Omental fat pad (tissue), 4 donors: ENCODE results near the gene NAPA. TPM values are rescaled to one million over a fixed set of nuclear protein-coding genes. Genes with fewer than 3 reads are reported as not detected.

Source experiments
- ATAC-seq: fragments of 150-250 bp; one replicate; pipeline ENCODE4 v1.9.1; 2016; ENCODE audit warnings: mild to moderate bottlenecking, moderate library complexity; ENCODE audit not compliant: low FRiP score
- DNase-seq: peaks from one replicate; pipeline ENCODE4 v3.0.0-alpha.2; 2019; ENCODE audit warnings: low spot score
- CTCF ChIP-seq, 3 donors: fragments of 450-650 bp; IDR thresholded peaks; one replicate each; pipeline ENCODE4 v1.5.1; 2016 to 2017; ENCODE audit warnings: antibody characterized with exemption in 3 of 3, mild to moderate bottlenecking in 3 of 3, moderate library complexity in 2 of 3
- total RNA-seq, 4 donors: library from RNA; depleted of rRNA; stranded (reverse); fragments of >200 nt; gene quantifications; one replicate each; pipeline ENCODE4 v1.1.0, GENCODE V29; 2016

NAPA gene
- total RNA-seq, 4 donors from 2014 or later = 77.5 to 83.6 (median 81.0) TPM

GRCh38 chr19:47479701-47480503 lies 35.0 kb downstream of the NAPA start:
- TF ChIP-seq CTCF (IDR thresholded peaks at IDR 0.05) = no peak
- DNase-seq (no peak), ATAC-seq (no peak)

- ATAC-seq = no peak
- no peak for TF ChIP-seq CTCF (IDR thresholded peaks at IDR 0.05)
These were observed 38.4 kb downstream of the NAPA start for GRCh38 chr19:47476438-47476972.

GRCh38 chr19:47475465-47475864 lies 39.4 kb downstream of the NAPA start:
- no peak for TF ChIP-seq CTCF (IDR thresholded peaks at IDR 0.05)
- no peak for ATAC-seq

More at GRCh38 chr19:47476438-47476972, 38.4 kb downstream of the NAPA start:
- DNase-seq = no peak

GRCh38 chr19:47473336-47473735 lies 41.5 kb downstream of the NAPA start:
- DNase-seq = no peak
- no peak for TF ChIP-seq CTCF (IDR thresholded peaks at IDR 0.05)
- ATAC-seq = no peak

More at GRCh38 chr19:47475465-47475864, 39.4 kb downstream of the NAPA start:
- DNase-seq = no peak

- ATAC-seq = no peak
- no peak for DNase-seq
- no peak for TF ChIP-seq CTCF (IDR thresholded peaks at IDR 0.05)
These were observed 43.0 kb downstream of the NAPA start, which contains the start of gene SLC8A2 for GRCh38 chr19:47471733-47472457. Gene SLC8A2 (minus strand): TSS chr19:47471893. CDS start chr19:47466403, 5,490 bp downstream.

- TF ChIP-seq CTCF (IDR thresholded peaks at IDR 0.05) = no peak
- ATAC-seq (no peak), DNase-seq (no peak)
These were observed 43.5 kb downstream of the NAPA start for GRCh38 chr19:47471381-47471732.
